ENCODE measurements around the gene PTGER3. TPM values are rescaled to one million over a fixed set of nuclear protein-coding genes. Genes with fewer than 3 reads are reported as not detected.

Gene PTGER3
- total RNA-seq, 1 donor from 2014 or later: 2.5 TPM

DNA sequence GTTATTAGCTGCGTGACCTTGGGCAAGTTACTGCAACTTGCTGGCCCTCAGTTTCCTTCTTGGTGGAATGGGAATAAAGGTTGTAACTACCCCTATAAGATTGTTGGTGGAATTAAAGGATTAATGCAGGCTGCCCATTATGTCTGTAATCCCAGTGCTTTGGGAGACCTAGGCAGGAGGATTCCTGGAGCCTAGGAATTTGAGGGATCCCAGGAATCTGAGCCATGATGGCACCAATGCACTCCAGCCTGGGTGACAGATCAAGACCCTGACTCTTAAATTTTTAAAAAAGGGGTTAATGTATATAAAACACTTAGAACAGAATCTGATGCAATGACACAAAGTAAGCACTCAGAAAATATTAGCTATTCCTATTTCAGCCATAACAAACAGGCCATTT, 67.3 kb downstream of the PTGER3 start:
- Mint-ChIP-seq H3K36me3 (ENCODE audit: low read depth) (no peaks in the 10 kb centered on the region), H3K4me3 (ENCODE audit: unreplicated experiment) (no peak overlapping the region), H3K27me3 (ENCODE audit: low read depth) (peaks cover 20% of the 10 kb centered on the region), H3K4me1 (ENCODE audit: low read depth) (peaks cover 3% of the 10 kb centered on the region), H3K9me3 (ENCODE audit: low read depth) (no peaks in the 10 kb centered on the region), H3K27ac (ENCODE audit: unreplicated experiment) (no peak overlapping the region)
- DNase-seq (ENCODE audit: low spot score): no peak
- TF ChIP-seq, protein P1, sequence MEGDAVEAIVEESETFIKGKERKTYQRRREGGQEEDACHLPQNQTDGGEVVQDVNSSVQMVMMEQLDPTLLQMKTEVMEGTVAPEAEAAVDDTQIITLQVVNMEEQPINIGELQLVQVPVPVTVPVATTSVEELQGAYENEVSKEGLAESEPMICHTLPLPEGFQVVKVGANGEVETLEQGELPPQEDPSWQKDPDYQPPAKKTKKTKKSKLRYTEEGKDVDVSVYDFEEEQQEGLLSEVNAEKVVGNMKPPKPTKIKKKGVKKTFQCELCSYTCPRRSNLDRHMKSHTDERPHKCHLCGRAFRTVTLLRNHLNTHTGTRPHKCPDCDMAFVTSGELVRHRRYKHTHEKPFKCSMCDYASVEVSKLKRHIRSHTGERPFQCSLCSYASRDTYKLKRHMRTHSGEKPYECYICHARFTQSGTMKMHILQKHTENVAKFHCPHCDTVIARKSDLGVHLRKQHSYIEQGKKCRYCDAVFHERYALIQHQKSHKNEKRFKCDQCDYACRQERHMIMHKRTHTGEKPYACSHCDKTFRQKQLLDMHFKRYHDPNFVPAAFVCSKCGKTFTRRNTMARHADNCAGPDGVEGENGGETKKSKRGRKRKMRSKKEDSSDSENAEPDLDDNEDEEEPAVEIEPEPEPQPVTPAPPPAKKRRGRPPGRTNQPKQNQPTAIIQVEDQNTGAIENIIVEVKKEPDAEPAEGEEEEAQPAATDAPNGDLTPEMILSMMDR (IDR thresholded peaks at IDR 0.05): no peak

DNA sequence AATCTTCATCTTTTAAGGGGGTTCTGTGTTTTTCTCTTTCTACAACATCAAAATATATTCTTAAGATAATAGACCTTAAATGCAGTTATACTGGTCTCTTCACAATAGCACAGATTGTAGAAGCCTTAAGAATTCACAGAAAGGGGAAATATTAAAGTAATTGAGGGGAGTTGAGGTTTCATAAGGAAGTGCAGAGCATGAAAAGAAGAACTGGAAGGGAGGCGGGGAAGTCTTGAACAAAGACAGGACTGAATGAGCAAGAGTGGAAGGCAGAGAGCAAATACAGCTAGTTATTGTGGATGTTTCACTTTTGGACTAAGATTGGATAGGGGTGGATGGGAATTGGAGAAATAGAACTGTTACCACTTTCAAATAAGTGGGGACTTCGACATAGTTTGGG, 67.7 kb downstream of the PTGER3 start:
- Mint-ChIP-seq H3K36me3 (ENCODE audit: low read depth) (no peaks in the 10 kb centered on the region), H3K4me3 (ENCODE audit: unreplicated experiment) (no peak overlapping the region), H3K4me1 (ENCODE audit: low read depth) (peaks cover 3% of the 10 kb centered on the region), H3K27me3 (ENCODE audit: low read depth) (peaks cover 22% of the 10 kb centered on the region), H3K27ac (ENCODE audit: unreplicated experiment) (no peak overlapping the region), H3K9me3 (ENCODE audit: low read depth) (no peaks in the 10 kb centered on the region)
- no peak for DNase-seq (ENCODE audit: low spot score)
- TF ChIP-seq, protein P1 (IDR thresholded peaks at IDR 0.05): no peak

DNA sequence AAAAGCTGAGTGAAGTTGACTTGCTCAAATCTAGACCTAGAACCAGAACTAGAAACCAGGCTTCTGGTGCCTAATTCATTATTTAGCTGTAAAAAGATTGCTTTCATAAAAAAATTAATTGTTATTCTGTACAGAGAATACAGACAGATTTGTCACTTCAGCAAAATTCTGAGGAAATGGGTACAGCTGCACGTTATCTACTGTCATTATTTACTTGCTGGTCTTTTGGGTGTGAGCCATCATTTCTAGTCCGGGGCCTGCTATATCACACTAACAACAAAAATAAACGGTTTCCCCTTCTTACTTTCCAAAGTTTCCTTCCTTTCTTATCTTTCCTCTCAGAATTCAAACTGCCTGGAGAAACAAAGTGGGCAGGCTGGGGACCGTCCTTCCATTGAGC, 68.3 kb downstream of the PTGER3 start:
- TF ChIP-seq, protein P1 (IDR thresholded peaks at IDR 0.05): no peak
- Mint-ChIP-seq H3K36me3 (ENCODE audit: low read depth) (no peaks in the 10 kb centered on the region), H3K4me3 (ENCODE audit: unreplicated experiment) (no peak overlapping the region), H3K27ac (ENCODE audit: unreplicated experiment) (no peak overlapping the region), H3K9me3 (ENCODE audit: low read depth) (no peaks in the 10 kb centered on the region), H3K4me1 (ENCODE audit: low read depth) (peaks cover 3% of the 10 kb centered on the region), H3K27me3 (ENCODE audit: low read depth) (peaks cover 27% of the 10 kb centered on the region)
- no peak for DNase-seq (ENCODE audit: low spot score)

DNA sequence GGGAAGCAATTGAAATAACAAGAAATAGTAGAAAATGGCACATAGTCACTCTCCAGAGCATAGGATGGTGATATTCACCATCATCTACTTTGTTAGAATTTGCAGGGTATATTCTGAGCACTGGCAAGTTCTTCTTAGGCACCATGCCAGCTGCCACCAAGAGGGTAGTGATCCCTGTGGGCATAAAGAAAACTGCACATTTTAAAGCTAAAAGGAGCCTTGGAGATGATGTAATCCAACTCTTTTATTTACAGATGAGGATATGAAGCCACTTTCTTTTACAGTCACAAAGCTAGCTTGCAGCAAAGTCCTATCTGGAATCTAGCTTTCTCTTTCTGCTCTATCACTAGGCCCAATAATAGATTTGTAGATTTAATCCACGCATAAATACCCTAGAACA, 69.0 kb downstream of the PTGER3 start:
- no peak overlapping the region for H3K4me3 Mint-ChIP-seq (ENCODE audit: unreplicated experiment)
- no peak overlapping the region for H3K27ac Mint-ChIP-seq (ENCODE audit: unreplicated experiment)
- peaks cover 3% of the 10 kb centered on the region for H3K4me1 Mint-ChIP-seq (ENCODE audit: low read depth)
- no peaks in the 10 kb centered on the region for H3K36me3 Mint-ChIP-seq (ENCODE audit: low read depth)
- TF ChIP-seq, protein P1 (IDR thresholded peaks at IDR 0.05): no peak
- DNase-seq (ENCODE audit: low spot score): no peak
- H3K9me3 Mint-ChIP-seq (ENCODE audit: low read depth): no peaks in the 10 kb centered on the region
- H3K27me3 Mint-ChIP-seq (ENCODE audit: low read depth): peaks cover 33% of the 10 kb centered on the region

DNA sequence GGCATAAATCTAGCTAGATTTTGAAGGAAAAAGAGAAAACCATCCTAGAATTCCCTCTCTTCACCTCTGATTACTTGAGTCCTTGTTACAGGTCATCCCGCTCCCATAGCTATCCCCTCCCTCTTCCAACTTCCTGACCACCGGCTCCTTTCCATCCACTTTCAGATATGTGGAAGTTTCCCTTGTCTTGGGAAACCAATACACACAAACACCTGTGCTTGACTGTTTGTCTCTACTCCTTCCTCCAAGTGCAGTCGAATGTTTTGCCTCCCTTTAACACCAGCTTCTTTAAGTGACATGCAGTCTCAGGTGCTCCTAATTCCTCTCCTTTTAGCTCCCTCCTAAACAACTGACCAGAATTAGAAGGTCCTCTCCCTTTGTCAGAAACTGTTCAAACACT, 70.0 kb downstream of the PTGER3 start:
- Mint-ChIP-seq H3K9me3 (ENCODE audit: low read depth) (no peaks in the 10 kb centered on the region), H3K27me3 (ENCODE audit: low read depth) (peaks cover 30% of the 10 kb centered on the region), H3K4me3 (ENCODE audit: unreplicated experiment) (no peak overlapping the region), H3K36me3 (ENCODE audit: low read depth) (no peaks in the 10 kb centered on the region), H3K27ac (ENCODE audit: unreplicated experiment) (no peak overlapping the region), H3K4me1 (ENCODE audit: low read depth) (peaks cover 3% of the 10 kb centered on the region)
- no peak for DNase-seq (ENCODE audit: low spot score)
- TF ChIP-seq, protein P1 (IDR thresholded peaks at IDR 0.05): no peak
